ENCODE results near the gene ITPK1.

- TF ChIP-seq EP300 (IDR thresholded peaks at IDR 0.05) (no peak), CTCF (IDR thresholded peaks at IDR 0.05) (no peak)
These were observed 181.3 kb downstream of the ITPK1 start for GRCh38 chr14:92934196-92935085.

All from stomach (tissue), 4 donors.